ENCODE results near the gene ZNF484. TPM values are rescaled to one million over a fixed set of nuclear protein-coding genes. Genes with fewer than 3 reads are reported as not detected.
"Not testable (repeated sequence)": the region's sequence is repeated elsewhere in the genome, so short reads cannot be mapped to it uniquely, and the experiment has no call there.

Gene ZNF484
- polyA plus RNA-seq (2013, experiment 1 of 4) = 10.5 TPM
- polyA plus RNA-seq (2013, experiment 2 of 4) = 11.3 TPM
- 9.0 TPM for polyA plus RNA-seq (2013, experiment 3 of 4)
- polyA plus RNA-seq (2013, experiment 4 of 4) = 10.3 TPM

GRCh38 chr9:92877531-92878430, at the start of gene ZNF484:
ZNF484 (minus strand) TSS chr9:92878038; CDS start chr9:92875029, 3,009 bp downstream.
- H3K36me3 ChIP-seq (ENCODE audit: control insufficient read depth, insufficient read depth, low read length) = no peaks in the 10 kb centered on the region
- 17 to 19% methylated on average over 24 to 28 of the region's 28 CpGs for WGBS, 2 experiments
- H3K4me1 ChIP-seq (ENCODE audit: control insufficient read depth, insufficient read depth, low read length) = no peaks in the 10 kb centered on the region
- peak within 1 kb of the TSS; percentile 85 for H3K27ac ChIP-seq (ENCODE audit: insufficient read depth, low read depth, low read length, poor library complexity, severe bottlenecking)
- no peaks in the 10 kb centered on the region for H3K27me3 ChIP-seq (ENCODE audit: control insufficient read depth, insufficient read depth, low read length, poor library complexity, severe bottlenecking)
- no peaks in the 10 kb centered on the region for H3K9me3 ChIP-seq (ENCODE audit: control insufficient read depth, low read length)
- peak within 1 kb of the TSS; percentile 72 for H3K4me3 ChIP-seq (ENCODE audit: insufficient read depth, low read depth, low read length)

GRCh38 chr9:92920437-92920836, 42.6 kb upstream of the ZNF484 start:
- Histone ChIP-seq H3K9me3 (ENCODE audit: control insufficient read depth, low read length) (no peaks in the 10 kb centered on the region), H3K27ac (ENCODE audit: insufficient read depth, low read depth, low read length, poor library complexity, severe bottlenecking) (no peak overlapping the region), H3K4me1 (ENCODE audit: control insufficient read depth, insufficient read depth, low read length) (no peaks in the 10 kb centered on the region), H3K4me3 (ENCODE audit: insufficient read depth, low read depth, low read length) (no peak overlapping the region), H3K27me3 (ENCODE audit: control insufficient read depth, insufficient read depth, low read length, poor library complexity, severe bottlenecking) (peaks cover 28% of the 10 kb centered on the region), H3K36me3 (ENCODE audit: control insufficient read depth, insufficient read depth, low read length) (no peaks in the 10 kb centered on the region)
- 96 to 97% methylated on average over 1 of the region's 1 CpG for WGBS, 2 experiments

- Histone ChIP-seq H3K9me3 (ENCODE audit: control insufficient read depth, low read length) (no peaks in the 10 kb centered on the region), H3K4me1 (ENCODE audit: control insufficient read depth, insufficient read depth, low read length) (peaks cover 5% of the 10 kb centered on the region), H3K27ac (ENCODE audit: insufficient read depth, low read depth, low read length, poor library complexity, severe bottlenecking) (no peak overlapping the region), H3K36me3 (ENCODE audit: control insufficient read depth, insufficient read depth, low read length) (no peaks in the 10 kb centered on the region), H3K27me3 (ENCODE audit: control insufficient read depth, insufficient read depth, low read length, poor library complexity, severe bottlenecking) (peaks cover 57% of the 10 kb centered on the region), H3K4me3 (ENCODE audit: insufficient read depth, low read depth, low read length) (no peak overlapping the region)
- 87 to 92% methylated on average over 2 of the region's 2 CpGs for WGBS, 2 experiments
These were observed 39.5 kb upstream of the ZNF484 start for GRCh38 chr9:92917176-92917800.

GRCh38 chr9:92911511-92912475, 34.0 kb upstream of the ZNF484 start:
- peaks cover 11% of the 10 kb centered on the region for H3K4me1 ChIP-seq (ENCODE audit: control insufficient read depth, insufficient read depth, low read length)
- WGBS, 2 experiments = 69 to 83% methylated on average over 10 to 11 of the region's 11 CpGs
- no peak overlapping the region for H3K4me3 ChIP-seq (ENCODE audit: insufficient read depth, low read depth, low read length)
- H3K36me3 ChIP-seq (ENCODE audit: control insufficient read depth, insufficient read depth, low read length) = no peaks in the 10 kb centered on the region
- H3K9me3 ChIP-seq (ENCODE audit: control insufficient read depth, low read length) = no peaks in the 10 kb centered on the region
- H3K27ac ChIP-seq (ENCODE audit: insufficient read depth, low read depth, low read length, poor library complexity, severe bottlenecking) = no peak overlapping the region
- H3K27me3 ChIP-seq (ENCODE audit: control insufficient read depth, insufficient read depth, low read length, poor library complexity, severe bottlenecking) = peaks cover 93% of the 10 kb centered on the region

GRCh38 chr9:92905137-92905536, 27.3 kb upstream of the ZNF484 start:
- peaks cover 39% of the 10 kb centered on the region for H3K27me3 ChIP-seq (ENCODE audit: control insufficient read depth, insufficient read depth, low read length, poor library complexity, severe bottlenecking)
- WGBS, 2 experiments = 23 to 25% methylated on average over 6 of the region's 6 CpGs
- not testable (repeated sequence) for H3K36me3 ChIP-seq (ENCODE audit: control insufficient read depth, insufficient read depth, low read length); H3K4me3 ChIP-seq (ENCODE audit: insufficient read depth, low read depth, low read length); H3K9me3 ChIP-seq (ENCODE audit: control insufficient read depth, low read length); H3K27ac ChIP-seq (ENCODE audit: insufficient read depth, low read depth, low read length, poor library complexity, severe bottlenecking); H3K4me1 ChIP-seq (ENCODE audit: control insufficient read depth, insufficient read depth, low read length)

- no peaks in the 10 kb centered on the region for H3K4me1 ChIP-seq (ENCODE audit: control insufficient read depth, insufficient read depth, low read length)
- H3K27me3 ChIP-seq (ENCODE audit: control insufficient read depth, insufficient read depth, low read length, poor library complexity, severe bottlenecking) = no peaks in the 10 kb centered on the region
- no peak overlapping the region for H3K4me3 ChIP-seq (ENCODE audit: insufficient read depth, low read depth, low read length)
- no peaks in the 10 kb centered on the region for H3K36me3 ChIP-seq (ENCODE audit: control insufficient read depth, insufficient read depth, low read length)
- 93 to 96% methylated on average over 3 of the region's 3 CpGs for WGBS, 2 experiments
- no peaks in the 10 kb centered on the region for H3K9me3 ChIP-seq (ENCODE audit: control insufficient read depth, low read length)
- H3K27ac ChIP-seq (ENCODE audit: insufficient read depth, low read depth, low read length, poor library complexity, severe bottlenecking) = no peak overlapping the region
These were observed 19.5 kb upstream of the ZNF484 start for GRCh38 chr9:92897323-92897722.

GRCh38 chr9:92895812-92896436, 18.1 kb upstream of the ZNF484 start:
- Histone ChIP-seq H3K27me3 (ENCODE audit: control insufficient read depth, insufficient read depth, low read length, poor library complexity, severe bottlenecking) (no peaks in the 10 kb centered on the region), H3K4me1 (ENCODE audit: control insufficient read depth, insufficient read depth, low read length) (no peaks in the 10 kb centered on the region), H3K27ac (ENCODE audit: insufficient read depth, low read depth, low read length, poor library complexity, severe bottlenecking) (no peak overlapping the region), H3K9me3 (ENCODE audit: control insufficient read depth, low read length) (no peaks in the 10 kb centered on the region), H3K4me3 (ENCODE audit: insufficient read depth, low read depth, low read length) (no peak overlapping the region), H3K36me3 (ENCODE audit: control insufficient read depth, insufficient read depth, low read length) (no peaks in the 10 kb centered on the region)
- 91 to 93% methylated on average over 3 of the region's 3 CpGs for whole genome bisulfite sequencing, 2 experiments

- 89 to 90% methylated on average over 6 of the region's 6 CpGs for WGBS, 2 experiments
- H3K36me3 ChIP-seq (ENCODE audit: control insufficient read depth, insufficient read depth, low read length) = no peaks in the 10 kb centered on the region
- no peaks in the 10 kb centered on the region for H3K9me3 ChIP-seq (ENCODE audit: control insufficient read depth, low read length)
- no peaks in the 10 kb centered on the region for H3K4me1 ChIP-seq (ENCODE audit: control insufficient read depth, insufficient read depth, low read length)
- H3K27me3 ChIP-seq (ENCODE audit: control insufficient read depth, insufficient read depth, low read length, poor library complexity, severe bottlenecking) = no peaks in the 10 kb centered on the region
- H3K27ac ChIP-seq (ENCODE audit: insufficient read depth, low read depth, low read length, poor library complexity, severe bottlenecking) = no peak overlapping the region
- H3K4me3 ChIP-seq (ENCODE audit: insufficient read depth, low read depth, low read length) = no peak overlapping the region
These were observed 17.0 kb upstream of the ZNF484 start for GRCh38 chr9:92894711-92895362.

GRCh38 chr9:92893916-92894610, 16.2 kb upstream of the ZNF484 start:
- H3K27ac ChIP-seq (ENCODE audit: insufficient read depth, low read depth, low read length, poor library complexity, severe bottlenecking); H3K27me3 ChIP-seq (ENCODE audit: control insufficient read depth, insufficient read depth, low read length, poor library complexity, severe bottlenecking); H3K9me3 ChIP-seq (ENCODE audit: control insufficient read depth, low read length); H3K4me1 ChIP-seq (ENCODE audit: control insufficient read depth, insufficient read depth, low read length); H3K4me3 ChIP-seq (ENCODE audit: insufficient read depth, low read depth, low read length); H3K36me3 ChIP-seq (ENCODE audit: control insufficient read depth, insufficient read depth, low read length): not testable (repeated sequence)
- whole genome bisulfite sequencing, 2 experiments = 93 to 94% methylated on average over 6 of the region's 6 CpGs

All from ectodermal cell (in vitro differentiated cells).